Measurements from ENCODE around the gene CAMKMT. TPM values are rescaled to one million over a fixed set of nuclear protein-coding genes. Genes with fewer than 3 reads are reported as not detected.

Gene CAMKMT
- total and polyA plus RNA-seq, 2 donors (not counting 1 experiment from before 2014, with no cell fraction given): 6.2 to 23.3 TPM

DNA sequence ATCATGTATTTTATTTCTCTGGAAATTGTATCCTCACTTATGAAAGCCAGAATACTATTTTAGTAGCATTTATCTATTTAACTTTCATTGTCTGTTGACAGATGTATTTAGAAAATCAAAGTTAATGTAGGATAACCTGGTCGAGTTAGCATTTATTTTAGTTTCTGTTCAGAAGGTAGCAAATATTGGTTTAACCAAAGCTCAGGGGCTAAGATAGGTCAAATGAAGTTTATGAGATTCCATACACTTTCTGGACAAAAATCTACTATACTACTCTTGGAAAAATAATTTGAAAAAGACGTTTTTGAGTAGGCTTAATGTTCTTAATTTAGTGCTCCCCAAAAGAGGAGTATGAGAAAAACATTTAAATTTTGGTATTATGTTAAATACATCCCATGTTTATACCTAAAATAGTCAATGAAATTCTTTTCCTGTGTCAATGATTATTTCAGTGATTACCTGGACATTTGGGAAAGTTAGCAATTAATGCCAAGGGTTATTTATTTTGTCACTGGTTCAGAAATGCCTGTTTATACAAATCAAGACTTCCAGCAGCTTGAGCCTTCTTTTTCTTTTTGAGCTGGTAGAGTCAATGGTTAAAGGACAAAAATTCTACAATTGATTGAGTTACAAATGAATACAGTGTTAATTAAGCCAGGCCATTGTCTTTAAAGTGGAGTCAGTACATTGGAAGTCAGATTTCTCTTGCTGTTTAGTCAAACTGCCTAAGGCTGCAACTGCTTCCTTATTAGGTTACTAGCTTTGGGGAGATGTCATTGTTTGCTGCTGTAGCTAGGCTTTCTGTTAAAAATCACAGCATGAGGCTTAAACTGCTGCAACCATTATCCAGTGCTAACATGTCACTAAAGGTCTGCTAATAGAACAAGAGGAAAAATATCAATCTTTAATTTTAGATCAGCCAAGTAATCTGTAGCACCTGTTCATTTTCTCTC lies 182.3 kb downstream of the CAMKMT start:
- POLR2A ChIA-PET: no interaction called here
- CTCF ChIA-PET: interaction anchor here (1.0 kb wide), 1 partner anchor 412 kb away, joined by 3 read pairs; no protein-coding TSS in a partner anchor
- no peaks in the 10 kb centered on the region for H3K9me3 Mint-ChIP-seq (ENCODE audit: insufficient read depth)
- no peak for TF ChIP-seq EZH2 (IDR thresholded peaks at IDR 0.05; ENCODE audit: borderline replicate concordance, insufficient read depth, low read depth, low read length, poor library complexity, severe bottlenecking)
- TF ChIP-seq, protein P1, sequence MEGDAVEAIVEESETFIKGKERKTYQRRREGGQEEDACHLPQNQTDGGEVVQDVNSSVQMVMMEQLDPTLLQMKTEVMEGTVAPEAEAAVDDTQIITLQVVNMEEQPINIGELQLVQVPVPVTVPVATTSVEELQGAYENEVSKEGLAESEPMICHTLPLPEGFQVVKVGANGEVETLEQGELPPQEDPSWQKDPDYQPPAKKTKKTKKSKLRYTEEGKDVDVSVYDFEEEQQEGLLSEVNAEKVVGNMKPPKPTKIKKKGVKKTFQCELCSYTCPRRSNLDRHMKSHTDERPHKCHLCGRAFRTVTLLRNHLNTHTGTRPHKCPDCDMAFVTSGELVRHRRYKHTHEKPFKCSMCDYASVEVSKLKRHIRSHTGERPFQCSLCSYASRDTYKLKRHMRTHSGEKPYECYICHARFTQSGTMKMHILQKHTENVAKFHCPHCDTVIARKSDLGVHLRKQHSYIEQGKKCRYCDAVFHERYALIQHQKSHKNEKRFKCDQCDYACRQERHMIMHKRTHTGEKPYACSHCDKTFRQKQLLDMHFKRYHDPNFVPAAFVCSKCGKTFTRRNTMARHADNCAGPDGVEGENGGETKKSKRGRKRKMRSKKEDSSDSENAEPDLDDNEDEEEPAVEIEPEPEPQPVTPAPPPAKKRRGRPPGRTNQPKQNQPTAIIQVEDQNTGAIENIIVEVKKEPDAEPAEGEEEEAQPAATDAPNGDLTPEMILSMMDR (IDR thresholded peaks at IDR 0.05): no peak
- ATAC-seq (ENCODE audit: low read depth): no peak
- Histone ChIP-seq H2AFZ (ENCODE audit: insufficient read depth, low read depth, low read length, poor library complexity, severe bottlenecking) (no peak overlapping the region), H3K4me2 (replicated peaks; ENCODE audit: low read depth, low read length, poor library complexity, severe bottlenecking) (no peak overlapping the region), H3K9ac (ENCODE audit: low read length) (no peak overlapping the region), H3K79me2 (ENCODE audit: control insufficient read depth, insufficient read depth, low read length) (no peaks in the 10 kb centered on the region), H4K20me1 (ENCODE audit: control insufficient read depth, insufficient read depth, low read length, poor library complexity, severe bottlenecking) (no peaks in the 10 kb centered on the region), H3K27me3 (replicated peaks in 1 of 4; ENCODE audit: control extremely low read depth in 1 of 4, control insufficient read depth in 3 of 4, insufficient read depth in 4 of 4, low read length in 3 of 4) (no peaks in the 10 kb centered on the region), H3K27ac (ENCODE audit: low read length in 2 of 2) (no peak overlapping the region), H3K4me3 (ENCODE audit: control extremely low read depth in 1 of 5, extremely low read depth in 1 of 5, insufficient read depth in 1 of 5, low read depth in 2 of 5, low read length in 4 of 5) (no peak overlapping the region), H3K4me1 (ENCODE audit: control insufficient read depth in 2 of 2, insufficient read depth in 2 of 2, low read length in 2 of 2) (no peaks in the 10 kb centered on the region), H3K9me3 (ENCODE audit: control extremely low read depth in 1 of 3, control insufficient read depth in 2 of 3, insufficient read depth in 1 of 3, low read length in 2 of 3) (no peaks in the 10 kb centered on the region), H3K36me3 (replicated peaks in 1 of 2; ENCODE audit: control extremely low read depth in 1 of 2, control insufficient read depth in 1 of 2, extremely low read depth in 1 of 2, insufficient read depth in 2 of 2, low read length in 1 of 2) (no peaks in the 10 kb centered on the region)
- DNase-seq: no peak
- no peak overlapping the region for H3K27ac Mint-ChIP-seq
- no peaks in the 10 kb centered on the region for H3K4me1 Mint-ChIP-seq
- WGBS (ENCODE audit: insufficient coverage): no CpG with 5 or more reads among the region's 2 CpGs
- no peak overlapping the region for H3K4me3 Mint-ChIP-seq
- no peaks in the 10 kb centered on the region for H3K27me3 Mint-ChIP-seq
- intact Hi-C loops (cut with micrococcal nuclease): no loop called here

DNA sequence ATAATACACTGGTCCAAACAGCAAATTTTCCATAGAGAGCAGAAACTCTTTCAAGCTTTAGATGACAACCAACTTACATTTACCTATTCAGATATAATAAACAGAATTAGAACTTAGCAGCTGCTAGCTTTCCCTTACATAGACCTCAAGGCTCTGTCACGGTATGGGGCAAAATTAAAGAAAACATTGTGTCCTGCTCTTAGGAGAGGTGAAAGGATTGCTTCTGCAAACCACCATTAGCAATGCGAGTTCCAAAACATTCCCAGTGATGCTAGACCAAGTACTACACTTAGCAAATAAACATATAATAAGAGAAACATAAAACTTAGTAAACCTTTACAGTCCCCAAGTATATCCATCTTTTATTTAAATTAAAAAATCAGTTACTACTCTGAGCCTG lies 183.3 kb downstream of the CAMKMT start:
- no peak for TF ChIP-seq EZH2 (IDR thresholded peaks at IDR 0.05; ENCODE audit: borderline replicate concordance, insufficient read depth, low read depth, low read length, poor library complexity, severe bottlenecking)
- TF ChIP-seq, protein P1 (IDR thresholded peaks at IDR 0.05): no peak
- Histone ChIP-seq H3K9me3 (ENCODE audit: control extremely low read depth in 1 of 3, control insufficient read depth in 2 of 3, insufficient read depth in 1 of 3, low read length in 2 of 3) (no peaks in the 10 kb centered on the region), H4K20me1 (ENCODE audit: control insufficient read depth, insufficient read depth, low read length, poor library complexity, severe bottlenecking) (no peaks in the 10 kb centered on the region), H3K36me3 (replicated peaks in 1 of 2; ENCODE audit: control extremely low read depth in 1 of 2, control insufficient read depth in 1 of 2, extremely low read depth in 1 of 2, insufficient read depth in 2 of 2, low read length in 1 of 2) (no peaks in the 10 kb centered on the region), H2AFZ (ENCODE audit: insufficient read depth, low read depth, low read length, poor library complexity, severe bottlenecking) (no peak overlapping the region), H3K4me1 (ENCODE audit: control insufficient read depth in 2 of 2, insufficient read depth in 2 of 2, low read length in 2 of 2) (no peaks in the 10 kb centered on the region), H3K79me2 (ENCODE audit: control insufficient read depth, insufficient read depth, low read length) (no peaks in the 10 kb centered on the region), H3K27me3 (replicated peaks in 1 of 4; ENCODE audit: control extremely low read depth in 1 of 4, control insufficient read depth in 3 of 4, insufficient read depth in 4 of 4, low read length in 3 of 4) (no peaks in the 10 kb centered on the region), H3K4me2 (replicated peaks; ENCODE audit: low read depth, low read length, poor library complexity, severe bottlenecking) (no peak overlapping the region), H3K9ac (ENCODE audit: low read length) (no peak overlapping the region), H3K4me3 (ENCODE audit: control extremely low read depth in 1 of 5, extremely low read depth in 1 of 5, insufficient read depth in 1 of 5, low read depth in 2 of 5, low read length in 4 of 5) (no peak overlapping the region), H3K27ac (ENCODE audit: low read length in 2 of 2) (no peak overlapping the region)
- ChIA-PET POLR2A (no interaction called here), CTCF (interaction anchor here (1.0 kb wide), 1 partner anchor 411 kb away, joined by 3 read pairs; no protein-coding TSS in a partner anchor)
- Mint-ChIP-seq H3K27me3 (no peaks in the 10 kb centered on the region), H3K27ac (no peak overlapping the region), H3K4me1 (no peaks in the 10 kb centered on the region), H3K9me3 (ENCODE audit: insufficient read depth) (no peaks in the 10 kb centered on the region), H3K4me3 (no peak overlapping the region)
- ATAC-seq (ENCODE audit: low read depth) (no peak), DNase-seq (no peak)
- intact Hi-C loops (cut with micrococcal nuclease): no loop called here
- no CpG with 5 or more reads among the region's 2 CpGs for WGBS (ENCODE audit: insufficient coverage)

All from B cell (primary cell).